ENCODE results near the gene SLC35F3.

SLC35F3 gene

DNA sequence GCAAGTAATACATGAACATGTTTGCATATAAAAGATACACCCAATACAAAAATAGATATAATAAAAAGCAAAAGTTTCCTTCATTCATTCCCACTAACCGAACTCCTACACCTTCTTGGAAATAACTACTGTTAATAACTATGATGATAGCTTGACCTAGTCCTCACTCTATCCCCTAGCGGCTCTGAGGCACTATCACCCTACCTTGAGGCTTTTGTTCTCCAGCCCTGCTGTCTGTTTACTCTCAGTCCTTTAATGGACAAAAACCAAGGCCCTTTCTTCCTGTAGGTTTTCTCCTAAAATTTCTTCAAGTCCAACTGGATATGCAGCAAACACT lies 186.6 kb downstream of the SLC35F3 start:
- no peaks in the 10 kb centered on the region for H3K36me3 ChIP-seq (ENCODE audit: control insufficient read depth, low read depth, low read length)
- no peaks in the 10 kb centered on the region for H3K27me3 ChIP-seq (ENCODE audit: control insufficient read depth, insufficient read depth, low read length)
- no peaks in the 10 kb centered on the region for H3K9me3 ChIP-seq (ENCODE audit: control insufficient read depth, low read depth, low read length)
- no peak overlapping the region for H3K9ac ChIP-seq (ENCODE audit: low read length)
- no peak overlapping the region for H3K27ac ChIP-seq (ENCODE audit: low read length)
- H3K4me1 ChIP-seq (ENCODE audit: control insufficient read depth, low read depth, low read length), result no peaks in the 10 kb centered on the region
- H3K4me3 ChIP-seq (ENCODE audit: low read length), result no peak overlapping the region

DNA sequence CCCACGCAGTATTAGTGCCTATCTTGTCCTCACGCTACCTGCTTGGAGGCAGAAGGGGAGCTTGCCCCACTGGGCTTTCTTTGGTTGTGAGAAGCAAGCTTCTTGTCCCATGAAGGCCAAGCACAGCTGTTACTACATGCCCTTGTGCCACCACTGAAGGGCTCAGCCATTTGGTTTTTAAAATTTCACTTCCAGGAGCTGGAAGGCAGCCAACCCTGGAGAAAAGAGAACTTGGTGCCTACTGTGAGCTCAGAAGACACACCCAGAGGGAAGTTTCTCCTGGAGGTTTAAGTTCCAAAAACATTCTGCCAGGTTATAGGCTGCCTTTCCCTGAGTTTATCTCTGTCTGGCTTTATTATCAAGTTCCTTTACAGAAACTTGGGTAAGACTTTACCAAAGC lies 187.4 kb downstream of the SLC35F3 start:
- no peak overlapping the region for H3K27ac ChIP-seq (ENCODE audit: low read length)
- no peaks in the 10 kb centered on the region for H3K4me1 ChIP-seq (ENCODE audit: control insufficient read depth, low read depth, low read length)
- no peaks in the 10 kb centered on the region for H3K27me3 ChIP-seq (ENCODE audit: control insufficient read depth, insufficient read depth, low read length)
- H3K36me3 ChIP-seq (ENCODE audit: control insufficient read depth, low read depth, low read length), result no peaks in the 10 kb centered on the region
- H3K9ac ChIP-seq (ENCODE audit: low read length), result no peak overlapping the region
- H3K4me3 ChIP-seq (ENCODE audit: low read length), result no peak overlapping the region
- H3K9me3 ChIP-seq (ENCODE audit: control insufficient read depth, low read depth, low read length), result no peaks in the 10 kb centered on the region

- Histone ChIP-seq H3K4me1 (ENCODE audit: control insufficient read depth, low read depth, low read length) (no peaks in the 10 kb centered on the region), H3K9ac (ENCODE audit: low read length) (no peak overlapping the region), H3K27ac (ENCODE audit: low read length) (no peak overlapping the region), H3K9me3 (ENCODE audit: control insufficient read depth, low read depth, low read length) (no peaks in the 10 kb centered on the region), H3K27me3 (ENCODE audit: control insufficient read depth, insufficient read depth, low read length) (no peaks in the 10 kb centered on the region), H3K36me3 (ENCODE audit: control insufficient read depth, low read depth, low read length) (no peaks in the 10 kb centered on the region), H3K4me3 (ENCODE audit: low read length) (no peak overlapping the region)
Measured at GRCh38 chr1:234093107-234093506, 188.6 kb downstream of the SLC35F3 start.

- no peaks in the 10 kb centered on the region for H3K9me3 ChIP-seq (ENCODE audit: control insufficient read depth, low read depth, low read length)
- no peaks in the 10 kb centered on the region for H3K27me3 ChIP-seq (ENCODE audit: control insufficient read depth, insufficient read depth, low read length)
- H3K36me3 ChIP-seq (ENCODE audit: control insufficient read depth, low read depth, low read length), result no peaks in the 10 kb centered on the region
- H3K9ac ChIP-seq (ENCODE audit: low read length), result no peak overlapping the region
- no peaks in the 10 kb centered on the region for H3K4me1 ChIP-seq (ENCODE audit: control insufficient read depth, low read depth, low read length)
- no peak overlapping the region for H3K27ac ChIP-seq (ENCODE audit: low read length)
- H3K4me3 ChIP-seq (ENCODE audit: low read length), result no peak overlapping the region
Measured at GRCh38 chr1:234093741-234094140, 189.3 kb downstream of the SLC35F3 start.

DNA sequence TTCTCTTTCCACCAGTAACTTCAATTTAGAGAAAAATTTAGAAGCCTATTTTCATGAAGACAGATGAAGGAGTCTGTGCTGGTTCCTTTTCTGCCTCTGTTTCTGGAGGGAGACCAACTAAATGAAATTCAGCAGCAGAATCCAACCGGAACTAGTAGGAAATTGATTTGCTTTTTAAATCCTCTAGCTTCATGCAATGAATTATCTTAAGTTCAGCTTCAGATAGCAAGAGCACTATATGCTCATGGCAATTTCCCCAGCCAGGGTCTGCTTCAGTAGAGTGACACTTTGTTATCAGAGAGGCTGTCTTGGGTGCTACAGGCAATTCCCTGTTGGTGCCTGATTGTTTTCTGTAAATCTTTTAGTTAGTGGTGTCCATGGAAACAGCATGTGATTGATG lies 189.7 kb downstream of the SLC35F3 start:
- Histone ChIP-seq H3K27ac (ENCODE audit: low read length) (no peak overlapping the region), H3K9ac (ENCODE audit: low read length) (no peak overlapping the region), H3K9me3 (ENCODE audit: control insufficient read depth, low read depth, low read length) (no peaks in the 10 kb centered on the region), H3K36me3 (ENCODE audit: control insufficient read depth, low read depth, low read length) (no peaks in the 10 kb centered on the region), H3K4me3 (ENCODE audit: low read length) (no peak overlapping the region), H3K27me3 (ENCODE audit: control insufficient read depth, insufficient read depth, low read length) (no peaks in the 10 kb centered on the region), H3K4me1 (ENCODE audit: control insufficient read depth, low read depth, low read length) (no peaks in the 10 kb centered on the region)

GRCh38 chr1:234096161-234096770 lies 191.8 kb downstream of the SLC35F3 start:
- no peaks in the 10 kb centered on the region for H3K36me3 ChIP-seq (ENCODE audit: control insufficient read depth, low read depth, low read length)
- no peak overlapping the region for H3K9ac ChIP-seq (ENCODE audit: low read length)
- H3K27ac ChIP-seq (ENCODE audit: low read length), result no peak overlapping the region
- H3K27me3 ChIP-seq (ENCODE audit: control insufficient read depth, insufficient read depth, low read length), result no peaks in the 10 kb centered on the region
- H3K9me3 ChIP-seq (ENCODE audit: control insufficient read depth, low read depth, low read length), result no peaks in the 10 kb centered on the region
- no peaks in the 10 kb centered on the region for H3K4me1 ChIP-seq (ENCODE audit: control insufficient read depth, low read depth, low read length)
- H3K4me3 ChIP-seq (ENCODE audit: low read length), result no peak overlapping the region

- Histone ChIP-seq H3K4me3 (ENCODE audit: low read length) (no peak overlapping the region), H3K36me3 (ENCODE audit: control insufficient read depth, low read depth, low read length) (no peaks in the 10 kb centered on the region), H3K27me3 (ENCODE audit: control insufficient read depth, insufficient read depth, low read length) (no peaks in the 10 kb centered on the region), H3K9ac (ENCODE audit: low read length) (no peak overlapping the region), H3K9me3 (ENCODE audit: control insufficient read depth, low read depth, low read length) (no peaks in the 10 kb centered on the region), H3K4me1 (ENCODE audit: control insufficient read depth, low read depth, low read length) (no peaks in the 10 kb centered on the region), H3K27ac (ENCODE audit: low read length) (no peak overlapping the region)
Measured at GRCh38 chr1:234102583-234102982, 198.1 kb downstream of the SLC35F3 start.

GRCh38 chr1:234103198-234103597 lies 198.7 kb downstream of the SLC35F3 start:
- Histone ChIP-seq H3K36me3 (ENCODE audit: control insufficient read depth, low read depth, low read length) (no peaks in the 10 kb centered on the region), H3K9ac (ENCODE audit: low read length) (no peak overlapping the region), H3K4me1 (ENCODE audit: control insufficient read depth, low read depth, low read length) (no peaks in the 10 kb centered on the region), H3K27me3 (ENCODE audit: control insufficient read depth, insufficient read depth, low read length) (no peaks in the 10 kb centered on the region), H3K4me3 (ENCODE audit: low read length) (no peak overlapping the region), H3K27ac (ENCODE audit: low read length) (no peak overlapping the region), H3K9me3 (ENCODE audit: control insufficient read depth, low read depth, low read length) (no peaks in the 10 kb centered on the region)

DNA sequence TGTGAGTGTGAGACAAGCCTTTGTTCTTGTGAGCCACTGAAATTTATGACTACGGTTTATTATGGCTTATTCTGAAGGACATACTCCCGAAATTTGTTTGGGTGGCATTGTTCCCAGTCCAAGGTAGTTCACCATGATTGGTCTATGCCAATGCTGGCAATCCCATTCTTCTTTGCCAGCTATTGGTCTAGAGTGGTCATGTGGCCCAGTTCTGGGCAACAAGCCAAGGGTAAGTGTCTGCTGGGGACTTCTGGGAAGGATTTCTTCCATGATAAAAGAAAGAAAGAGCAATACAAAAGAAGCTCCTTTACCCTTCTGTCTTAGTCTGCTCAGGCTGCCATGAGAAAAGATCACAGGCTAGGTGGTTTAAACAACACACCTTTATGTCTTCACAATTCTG lies 201.6 kb downstream of the SLC35F3 start:
- H3K9me3 ChIP-seq (ENCODE audit: control insufficient read depth, low read depth, low read length), result no peaks in the 10 kb centered on the region
- H3K4me1 ChIP-seq (ENCODE audit: control insufficient read depth, low read depth, low read length), result peaks cover 3% of the 10 kb centered on the region
- no peak overlapping the region for H3K9ac ChIP-seq (ENCODE audit: low read length)
- H3K36me3 ChIP-seq (ENCODE audit: control insufficient read depth, low read depth, low read length), result no peaks in the 10 kb centered on the region
- H3K27ac ChIP-seq (ENCODE audit: low read length), result no peak overlapping the region
- H3K4me3 ChIP-seq (ENCODE audit: low read length), result no peak overlapping the region
- H3K27me3 ChIP-seq (ENCODE audit: control insufficient read depth, insufficient read depth, low read length), result no peaks in the 10 kb centered on the region

DNA sequence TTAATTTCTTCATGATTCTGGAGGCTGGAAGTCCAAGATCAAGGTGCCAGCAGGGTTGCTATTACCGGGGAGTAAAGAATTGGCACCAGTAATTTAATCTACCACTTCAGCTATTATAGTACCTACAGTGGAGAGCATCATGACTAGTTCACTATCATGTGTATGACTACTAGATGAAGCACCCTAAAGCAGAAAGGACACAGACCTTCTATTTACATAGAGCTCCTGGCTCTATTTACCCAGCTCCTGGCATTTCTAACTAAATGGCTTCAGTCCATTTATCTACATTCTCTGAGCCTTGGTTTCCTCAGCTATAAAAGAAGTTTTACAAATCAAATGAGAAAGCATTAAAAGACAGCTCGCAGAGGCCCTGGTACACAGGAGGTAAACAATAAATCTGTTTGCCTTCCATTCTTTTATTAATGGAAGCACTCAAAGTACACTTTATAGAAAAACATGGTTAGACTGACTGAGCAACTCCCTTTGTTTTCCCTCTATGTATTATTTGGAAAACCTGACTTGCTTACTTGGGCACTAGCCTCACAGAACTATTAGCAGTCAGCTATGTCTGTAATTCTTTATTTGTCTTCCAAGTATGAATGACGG lies 203.0 kb downstream of the SLC35F3 start:
- Histone ChIP-seq H3K4me1 (ENCODE audit: control insufficient read depth, low read depth, low read length) (peaks cover 3% of the 10 kb centered on the region), H3K27me3 (ENCODE audit: control insufficient read depth, insufficient read depth, low read length) (no peaks in the 10 kb centered on the region), H3K9me3 (ENCODE audit: control insufficient read depth, low read depth, low read length) (no peaks in the 10 kb centered on the region), H3K4me3 (ENCODE audit: low read length) (no peak overlapping the region), H3K27ac (ENCODE audit: low read length) (no peak overlapping the region), H3K9ac (ENCODE audit: low read length) (no peak overlapping the region), H3K36me3 (ENCODE audit: control insufficient read depth, low read depth, low read length) (no peaks in the 10 kb centered on the region)

DNA sequence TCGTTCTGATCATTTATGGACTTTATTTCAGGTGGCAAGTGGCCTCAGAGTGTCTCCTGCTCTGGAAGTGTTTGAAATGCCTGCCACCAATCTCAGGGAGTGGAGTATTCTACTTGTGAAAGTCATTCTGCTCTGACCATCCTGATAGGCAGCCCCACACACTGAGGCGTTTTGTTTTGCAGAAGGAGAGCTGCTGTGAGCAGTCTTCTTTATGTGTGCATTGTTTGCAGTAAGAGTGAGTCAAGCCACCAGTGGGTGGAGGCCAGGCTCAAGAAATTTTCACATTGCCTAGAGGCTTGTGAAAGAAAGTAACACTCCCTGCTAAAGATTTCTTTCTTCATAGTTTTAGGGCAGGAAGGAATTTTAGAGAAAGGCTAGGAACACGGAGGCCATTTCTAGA lies 204.4 kb downstream of the SLC35F3 start:
- H3K4me3 ChIP-seq (ENCODE audit: low read length), result no peak overlapping the region
- H3K36me3 ChIP-seq (ENCODE audit: control insufficient read depth, low read depth, low read length), result no peaks in the 10 kb centered on the region
- no peak overlapping the region for H3K27ac ChIP-seq (ENCODE audit: low read length)
- H3K9me3 ChIP-seq (ENCODE audit: control insufficient read depth, low read depth, low read length), result no peaks in the 10 kb centered on the region
- peaks cover 3% of the 10 kb centered on the region for H3K4me1 ChIP-seq (ENCODE audit: control insufficient read depth, low read depth, low read length)
- no peaks in the 10 kb centered on the region for H3K27me3 ChIP-seq (ENCODE audit: control insufficient read depth, insufficient read depth, low read length)
- no peak overlapping the region for H3K9ac ChIP-seq (ENCODE audit: low read length)

- no peaks in the 10 kb centered on the region for H3K27me3 ChIP-seq (ENCODE audit: control insufficient read depth, insufficient read depth, low read length)
- H3K9me3 ChIP-seq (ENCODE audit: control insufficient read depth, low read depth, low read length), result no peaks in the 10 kb centered on the region
- no peak overlapping the region for H3K4me3 ChIP-seq (ENCODE audit: low read length)
- H3K4me1 ChIP-seq (ENCODE audit: control insufficient read depth, low read depth, low read length), result peaks cover 3% of the 10 kb centered on the region
- no peaks in the 10 kb centered on the region for H3K36me3 ChIP-seq (ENCODE audit: control insufficient read depth, low read depth, low read length)
- no peak overlapping the region for H3K27ac ChIP-seq (ENCODE audit: low read length)
- no peak overlapping the region for H3K9ac ChIP-seq (ENCODE audit: low read length)
Measured at GRCh38 chr1:234109840-234110239, 205.4 kb downstream of the SLC35F3 start.
